Nephron progenitor cell (in vitro differentiated cells): ENCODE measurements around the gene GNAO1.
A peak's percentile ranks its signal among the peaks of the same experiment; 100 is the strongest.

Experiments
- DNase-seq: peaks from one replicate; pipeline ENCODE4 v3.0.0; 2021
- H3K27ac Mint-ChIP-seq: 2 replicates; pipeline ENCODE4 v1.8.0; 2021; ENCODE audit warnings: mild to moderate bottlenecking, moderate library complexity, mixed read lengths
- H3K27me3 Mint-ChIP-seq: 2 replicates; pipeline ENCODE4 v1.8.0; 2021; ENCODE audit warnings: mild to moderate bottlenecking, low read depth, mixed read lengths; ENCODE audit not compliant: poor library complexity
- H3K36me3 Mint-ChIP-seq: 2 replicates; pipeline ENCODE4 v1.8.0; 2021; ENCODE audit warnings: low read depth, mixed read lengths
- H3K4me1 Mint-ChIP-seq: 2 replicates; pipeline ENCODE4 v1.8.0; 2021; ENCODE audit warnings: mixed read lengths
- H3K4me3 Mint-ChIP-seq: 2 replicates; pipeline ENCODE4 v1.8.0; 2021; ENCODE audit warnings: mild to moderate bottlenecking, moderate library complexity, mixed read lengths
- H3K9me3 Mint-ChIP-seq: 2 replicates; pipeline ENCODE4 v1.8.0; 2021; ENCODE audit warnings: mild to moderate bottlenecking, moderate library complexity, mixed read lengths
- CTCF ChIP-seq: fragments of 200-600 bp; sonication (generic); IDR thresholded peaks from 2 replicates; pipeline ENCODE4 v1.5.0; 2021; ENCODE audit warnings: antibody characterized with exemption

The GNAO1 gene

GRCh38 chr16:56199164-56199563 is 7.9 kb downstream of the GNAO1 start:
- Mint-ChIP-seq H3K4me1 (peaks cover 26% of the 10 kb centered on the region), H3K27me3 (peaks cover 21% of the 10 kb centered on the region), H3K27ac (no peak overlapping the region), H3K9me3 (no peaks in the 10 kb centered on the region), H3K36me3 (no peaks in the 10 kb centered on the region), H3K4me3 (no peak overlapping the region)
- no peak for TF ChIP-seq CTCF
- DNase-seq = no peak

GRCh38 chr16:56201030-56201429 is 9.7 kb downstream of the GNAO1 start:
- Mint-ChIP-seq H3K9me3 (no peaks in the 10 kb centered on the region), H3K27me3 (peaks cover 14% of the 10 kb centered on the region), H3K27ac (no peak overlapping the region), H3K4me1 (peaks cover 24% of the 10 kb centered on the region), H3K4me3 (no peak overlapping the region), H3K36me3 (no peaks in the 10 kb centered on the region)
- no peak for TF ChIP-seq CTCF
- no peak for DNase-seq

- Mint-ChIP-seq H3K27ac (no peak overlapping the region), H3K9me3 (no peaks in the 10 kb centered on the region), H3K27me3 (peaks cover 13% of the 10 kb centered on the region), H3K36me3 (no peaks in the 10 kb centered on the region), H3K4me3 (no peak overlapping the region), H3K4me1 (peaks cover 15% of the 10 kb centered on the region)
- no peak for TF ChIP-seq CTCF
- no peak for DNase-seq
These were observed 10.7 kb downstream of the GNAO1 start for GRCh38 chr16:56202036-56202435.

- peak; percentile 40 for TF ChIP-seq CTCF
- Mint-ChIP-seq H3K9me3 (no peaks in the 10 kb centered on the region), H3K27me3 (peaks cover 13% of the 10 kb centered on the region), H3K27ac (no peak overlapping the region), H3K36me3 (no peaks in the 10 kb centered on the region), H3K4me1 (peaks cover 5% of the 10 kb centered on the region), H3K4me3 (no peak overlapping the region)
- DNase-seq = peak; percentile 21
These were observed 11.8 kb downstream of the GNAO1 start for GRCh38 chr16:56203052-56203451.

GRCh38 chr16:56204816-56205215 is 13.5 kb downstream of the GNAO1 start:
- DNase-seq = no peak
- Mint-ChIP-seq H3K9me3 (no peaks in the 10 kb centered on the region), H3K4me3 (no peak overlapping the region), H3K27me3 (peaks cover 15% of the 10 kb centered on the region), H3K36me3 (no peaks in the 10 kb centered on the region), H3K27ac (no peak overlapping the region), H3K4me1 (no peaks in the 10 kb centered on the region)
- no peak for TF ChIP-seq CTCF

- H3K9me3 Mint-ChIP-seq = no peaks in the 10 kb centered on the region
- peaks cover 15% of the 10 kb centered on the region for H3K27me3 Mint-ChIP-seq
- no peak for TF ChIP-seq CTCF
- H3K4me3 Mint-ChIP-seq = no peak overlapping the region
- no peak for DNase-seq
- no peaks in the 10 kb centered on the region for H3K36me3 Mint-ChIP-seq
- H3K4me1 Mint-ChIP-seq = peaks cover 11% of the 10 kb centered on the region
- H3K27ac Mint-ChIP-seq = no peak overlapping the region
These were observed 15.7 kb downstream of the GNAO1 start for GRCh38 chr16:56206951-56207350.
